GM18498 (cell line): ENCODE results near the gene ZNF681.
"Not testable (repeated sequence)": the region's sequence is repeated elsewhere in the genome, so short reads cannot be mapped to it uniquely, and the experiment has no call there.

ENCODE experiments used
- ATAC-seq: cut with Tn5 transposase; IDR thresholded peaks from one replicate; pipeline ENCODE4 v1.9.1; 2021; ENCODE audit warnings: mild to moderate bottlenecking, moderate library complexity; ENCODE audit not compliant: unreplicated experiment

Gene ZNF681

DNA sequence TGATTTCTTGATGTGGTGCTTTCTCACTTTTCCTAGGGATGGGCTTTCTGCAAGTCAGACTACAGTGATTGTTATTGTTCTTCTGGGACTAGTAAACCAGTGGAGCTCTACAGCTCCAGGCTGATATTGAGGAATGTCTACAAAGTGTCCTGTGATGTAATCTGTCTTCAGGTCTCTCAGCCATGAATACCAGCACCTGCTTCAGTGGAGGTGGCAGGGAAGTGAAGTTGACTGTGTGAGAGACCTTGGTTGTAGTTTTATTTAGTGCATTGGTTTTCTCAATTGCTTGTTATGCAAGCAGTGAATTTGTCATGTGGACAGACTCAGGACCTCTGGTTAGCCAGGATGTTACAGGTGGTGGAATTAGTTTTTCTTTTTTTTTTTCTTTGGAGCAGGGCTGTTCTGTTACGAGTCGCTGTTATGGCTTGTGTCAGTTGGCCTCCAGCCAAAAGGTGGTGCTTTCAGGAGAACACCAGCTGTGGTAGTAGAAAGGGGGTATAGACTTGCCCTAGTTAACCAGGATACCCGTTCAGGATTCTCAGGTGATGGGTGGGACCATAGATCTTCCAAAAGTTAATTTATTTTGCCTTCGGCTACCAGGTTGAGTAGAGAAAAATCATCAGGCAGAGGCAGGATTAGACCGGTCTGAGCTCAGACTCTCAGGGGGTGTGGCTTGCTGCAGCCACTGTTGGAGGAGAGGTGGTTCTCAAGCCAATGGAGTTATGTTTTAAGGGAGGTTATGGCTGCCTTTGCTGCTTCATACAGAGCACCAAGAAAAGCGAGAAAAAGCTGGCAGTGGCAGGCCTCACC, 59.8 kb downstream of the ZNF681 start:
- ATAC-seq, result no peak

DNA sequence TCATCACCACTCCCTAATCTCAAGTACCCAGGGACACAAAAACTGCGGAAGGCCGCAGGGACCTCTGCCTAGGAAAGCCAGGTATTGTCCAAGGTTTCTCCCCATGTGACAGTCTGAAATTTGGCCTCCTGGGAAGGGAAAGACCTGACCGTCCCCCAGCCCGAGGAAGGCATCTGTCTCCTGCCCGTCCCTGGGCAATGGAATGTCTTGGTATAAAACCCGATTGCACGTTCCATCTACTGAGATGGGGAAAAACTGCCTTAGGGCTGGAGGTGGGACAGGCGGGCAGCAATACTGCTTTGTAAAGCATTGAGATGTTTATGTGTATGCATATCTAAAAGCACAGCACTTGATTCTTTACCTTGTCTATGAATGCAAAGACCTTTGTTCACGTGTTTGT, 65.8 kb downstream of the ZNF681 start:
- ATAC-seq, result not testable (repeated sequence)
